GM23338 (cell line): Measurements from ENCODE around the gene GNG7.

ENCODE experiments used
- EZH2 ChIP-seq: fragments of 200-600 bp; sonication (generic); IDR thresholded peaks from one replicate; pipeline ENCODE4 v1.8.0; 2017; ENCODE audit warnings: antibody characterized with exemption, mild to moderate bottlenecking, low read depth; ENCODE audit not compliant: unreplicated experiment
- EZH2phosphoT487 ChIP-seq: fragments of 200-600 bp; sonication (generic); IDR thresholded peaks from one replicate; pipeline ENCODE4 v1.8.1; 2018; ENCODE audit warnings: antibody characterized with exemption; ENCODE audit not compliant: unreplicated experiment
- POLR2AphosphoS5 ChIP-seq: IDR thresholded peaks from 2 replicates; pipeline ENCODE4 v1.6.1; 2016; ENCODE audit warnings: antibody characterized with exemption, low read depth
- TF ChIP-seq, protein P1 (sequence below), 2 experiments: fragments of 200-600 bp in 1 of 2; sonication (generic) in 1 of 2; conservative IDR thresholded peaks; 2 replicates each; pipeline versions ENCODE4 v1.5.1 to v1.6.1; 2016 to 2017; ENCODE audit warnings: antibody characterized with exemption in 2 of 2, low read depth in 2 of 2, mild to moderate bottlenecking in 2 of 2, moderate library complexity in 1 of 2

DNA sequence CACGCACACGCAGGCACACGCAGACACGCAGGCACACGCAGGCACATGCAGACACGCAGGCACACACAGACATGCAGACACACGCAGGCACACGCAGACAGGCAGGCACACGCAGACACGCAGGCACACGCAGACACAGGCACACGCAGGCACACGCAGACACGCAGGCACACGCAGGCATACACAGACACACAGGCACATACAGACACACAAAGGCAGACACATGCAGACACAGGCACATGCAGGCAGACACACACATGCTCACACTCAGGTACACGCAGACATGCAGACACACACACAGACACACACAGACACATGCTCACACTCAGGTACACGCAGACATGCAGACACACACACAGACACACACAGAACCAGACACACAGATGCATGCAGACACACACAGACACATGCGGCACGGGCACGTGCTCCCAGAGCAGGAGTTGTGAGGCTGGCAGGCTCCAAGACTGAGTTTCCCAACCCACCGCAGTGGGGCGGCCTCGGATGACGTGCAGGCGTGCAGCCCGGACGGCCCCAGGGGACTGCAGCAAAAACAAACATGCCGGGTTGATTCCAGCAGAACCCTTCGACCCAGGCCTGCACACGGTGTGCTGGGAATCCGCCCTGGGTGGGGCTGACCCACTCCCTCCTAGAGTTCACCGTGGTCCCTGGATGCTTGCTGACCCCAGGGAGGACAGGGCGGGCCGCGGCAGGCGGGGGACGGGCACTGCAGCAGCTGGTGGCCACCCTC is 126.6 kb downstream of the GNG7 start:
- TF ChIP-seq EZH2phosphoT487 (no peak), EZH2 (no peak), POLR2AphosphoS5 (no peak)
- TF ChIP-seq, protein P1, sequence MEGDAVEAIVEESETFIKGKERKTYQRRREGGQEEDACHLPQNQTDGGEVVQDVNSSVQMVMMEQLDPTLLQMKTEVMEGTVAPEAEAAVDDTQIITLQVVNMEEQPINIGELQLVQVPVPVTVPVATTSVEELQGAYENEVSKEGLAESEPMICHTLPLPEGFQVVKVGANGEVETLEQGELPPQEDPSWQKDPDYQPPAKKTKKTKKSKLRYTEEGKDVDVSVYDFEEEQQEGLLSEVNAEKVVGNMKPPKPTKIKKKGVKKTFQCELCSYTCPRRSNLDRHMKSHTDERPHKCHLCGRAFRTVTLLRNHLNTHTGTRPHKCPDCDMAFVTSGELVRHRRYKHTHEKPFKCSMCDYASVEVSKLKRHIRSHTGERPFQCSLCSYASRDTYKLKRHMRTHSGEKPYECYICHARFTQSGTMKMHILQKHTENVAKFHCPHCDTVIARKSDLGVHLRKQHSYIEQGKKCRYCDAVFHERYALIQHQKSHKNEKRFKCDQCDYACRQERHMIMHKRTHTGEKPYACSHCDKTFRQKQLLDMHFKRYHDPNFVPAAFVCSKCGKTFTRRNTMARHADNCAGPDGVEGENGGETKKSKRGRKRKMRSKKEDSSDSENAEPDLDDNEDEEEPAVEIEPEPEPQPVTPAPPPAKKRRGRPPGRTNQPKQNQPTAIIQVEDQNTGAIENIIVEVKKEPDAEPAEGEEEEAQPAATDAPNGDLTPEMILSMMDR (conservative IDR thresholded peaks at IDR 0.05; ENCODE audit: low read depth in 2 of 2): no peak
